Islet of Langerhans (tissue), 1 donor: ENCODE data around the gene TMED10.

ENCODE experiments used
- FAIRE-seq: peaks from one replicate; lab custom pipeline; 2011; peaks lifted over from hg19 to GRCh38; lab: Jason Lieb, UNC

The TMED10 gene

DNA sequence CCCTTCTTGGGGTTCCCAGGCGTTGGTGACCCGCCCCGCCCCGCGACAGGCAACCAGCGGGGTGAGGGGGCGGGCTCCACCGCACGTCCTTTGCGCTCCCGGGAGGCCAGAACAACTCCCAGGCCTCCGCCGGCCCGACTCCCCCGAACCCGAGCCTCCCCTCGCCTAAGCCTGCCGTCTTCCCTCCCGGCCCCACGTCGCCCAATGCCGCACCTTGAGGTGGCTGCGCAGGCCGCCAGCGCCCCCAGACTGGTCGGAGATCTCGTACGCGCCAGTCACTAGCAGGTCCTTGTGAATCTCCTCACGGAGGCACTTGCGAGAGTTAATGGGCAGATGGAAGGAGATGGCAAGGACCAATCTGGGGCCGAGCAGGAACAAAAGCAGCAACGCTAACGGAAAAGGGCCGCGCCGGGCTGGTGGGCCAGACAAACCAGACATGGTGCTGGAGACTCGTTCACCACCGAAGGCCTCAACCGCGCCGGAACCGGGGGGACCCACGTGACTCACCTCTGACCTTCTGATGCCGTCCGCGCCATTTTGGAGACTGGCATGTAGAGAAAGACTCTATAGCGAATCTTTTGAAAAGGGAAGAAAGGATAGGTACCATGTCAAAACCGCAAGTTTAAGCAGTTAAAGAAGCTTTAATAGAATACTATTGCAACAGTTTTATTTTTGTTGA, at the start of gene TMED10:
TSS of gene TMED10 (minus strand) at position 471 of the 679 bp plus-strand sequence. CDS start at position 438, 33 bp downstream.
- FAIRE-seq, result no peak

- no peak for FAIRE-seq
Observed at GRCh38 chr14:75224561-75224960, 48.1 kb upstream of the TMED10 start.

DNA sequence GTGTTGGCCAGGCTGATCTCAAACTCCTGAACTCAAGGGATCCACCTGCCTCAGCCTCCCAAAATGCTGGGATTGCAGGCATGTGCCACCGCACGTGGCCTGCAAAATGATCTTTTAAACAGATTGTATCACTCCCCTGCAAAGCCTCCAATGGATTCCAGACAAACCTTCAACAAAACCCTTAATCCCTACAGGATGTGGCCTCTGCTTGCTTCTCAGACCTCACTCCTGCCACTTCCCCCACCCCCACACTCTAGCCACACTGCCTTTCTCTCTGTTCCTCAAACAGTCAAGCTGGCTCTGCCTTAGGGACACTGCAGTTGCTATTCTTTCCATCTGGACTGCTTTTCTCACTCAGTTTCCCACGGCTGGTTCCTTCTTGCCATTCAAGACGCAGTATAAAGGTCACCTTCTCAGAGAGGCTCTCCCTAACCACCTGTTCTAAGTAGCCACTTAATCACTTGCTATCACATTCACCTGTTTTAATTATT, 47.3 kb upstream of the TMED10 start:
- no peak for FAIRE-seq

DNA sequence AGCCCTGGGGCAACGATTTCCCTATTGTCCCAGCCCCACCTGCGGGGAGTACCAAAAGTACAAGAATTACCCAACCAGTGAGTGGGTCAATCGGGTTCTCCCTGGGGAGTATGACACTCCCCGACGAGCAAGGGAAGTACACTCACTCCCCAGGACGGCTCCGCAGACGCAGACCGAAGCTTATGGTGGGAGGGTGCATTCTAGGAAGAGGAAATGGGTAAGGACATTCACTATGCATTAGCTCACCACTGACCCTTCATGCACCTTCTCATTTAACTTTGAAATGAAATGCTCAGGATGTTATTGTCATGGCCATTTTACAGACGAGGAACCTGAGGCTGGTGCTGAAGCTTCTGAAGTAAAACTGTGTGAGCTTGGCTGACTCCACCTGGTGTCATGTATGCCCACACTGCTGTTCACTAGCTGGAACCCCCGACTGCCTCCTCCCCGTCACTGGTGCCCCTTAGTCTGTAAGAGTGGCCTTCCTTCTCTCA, 45.8 kb upstream of the TMED10 start:
- no peak for FAIRE-seq

DNA sequence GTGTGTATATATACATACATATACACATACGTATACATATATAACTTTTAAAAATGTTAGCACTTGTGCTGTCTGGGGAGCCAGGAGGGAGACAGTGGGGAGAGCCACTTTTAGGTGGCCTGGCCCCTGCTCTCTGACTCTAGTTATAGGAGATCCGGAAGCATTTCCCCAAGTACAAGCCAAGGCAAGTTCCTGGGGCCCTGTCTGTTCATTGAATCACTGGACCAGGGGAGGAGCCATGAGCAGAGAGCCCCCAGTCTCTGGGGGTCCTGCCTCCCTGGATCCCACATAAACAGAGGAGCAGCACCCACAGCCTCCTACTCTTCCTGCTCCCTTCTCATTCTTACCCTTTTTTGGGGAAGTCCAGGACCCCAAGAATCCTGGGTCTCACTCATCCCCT, 45.4 kb upstream of the TMED10 start:
- FAIRE-seq, result no peak

GRCh38 chr14:75220156-75220555, 43.7 kb upstream of the TMED10 start:
- no peak for FAIRE-seq

- no peak for FAIRE-seq
Observed at GRCh38 chr14:75217508-75218206, 41.2 kb upstream of the TMED10 start.

DNA sequence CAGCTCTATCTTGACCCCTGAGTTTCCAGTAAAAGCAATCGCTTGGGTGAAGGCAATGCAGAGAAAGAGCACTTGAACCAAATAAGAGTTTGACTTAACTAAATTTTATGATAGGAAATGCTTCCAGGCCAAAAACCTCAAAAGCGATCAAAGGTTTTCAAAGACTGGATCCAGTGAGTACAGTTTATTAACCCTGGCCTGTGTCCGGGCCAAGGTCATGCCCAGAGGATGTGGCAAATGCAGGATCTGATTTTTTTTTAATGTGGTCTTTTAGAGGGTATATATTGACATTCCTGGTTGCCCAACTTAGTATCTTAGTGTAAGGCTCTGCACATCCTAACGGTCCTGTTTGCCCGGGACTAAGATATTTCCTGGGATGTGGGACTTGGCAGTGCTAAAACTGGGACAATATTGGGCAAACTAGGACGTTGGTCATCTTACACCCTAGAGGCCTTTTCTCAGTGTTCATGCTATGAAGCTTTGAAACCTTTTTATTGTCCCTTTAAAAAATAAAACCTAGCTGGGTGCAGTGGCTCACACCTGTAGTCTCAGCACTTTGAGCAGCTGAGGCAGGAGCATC, 40.1 kb upstream of the TMED10 start:
- FAIRE-seq, result no peak

DNA sequence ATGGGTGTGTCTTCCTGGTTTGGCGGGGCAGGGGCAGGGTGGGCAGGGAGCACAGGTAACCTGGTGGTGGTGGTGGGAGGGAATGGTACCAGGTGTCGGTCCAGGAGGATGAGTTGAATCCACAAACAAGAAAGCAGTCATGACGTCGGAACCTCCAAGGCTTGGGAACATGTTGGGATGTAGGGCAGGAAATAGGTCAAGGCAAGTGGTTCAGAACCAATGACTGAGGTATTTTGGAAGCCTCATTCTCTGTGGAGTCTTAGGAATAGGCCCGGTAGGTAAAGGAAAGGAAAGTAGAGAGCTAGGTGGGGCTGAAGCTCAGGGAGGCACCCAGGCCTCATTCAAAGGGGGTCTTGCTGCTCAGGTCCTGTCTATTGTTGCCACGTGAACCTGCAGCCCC, 39.1 kb upstream of the TMED10 start:
- no peak for FAIRE-seq

DNA sequence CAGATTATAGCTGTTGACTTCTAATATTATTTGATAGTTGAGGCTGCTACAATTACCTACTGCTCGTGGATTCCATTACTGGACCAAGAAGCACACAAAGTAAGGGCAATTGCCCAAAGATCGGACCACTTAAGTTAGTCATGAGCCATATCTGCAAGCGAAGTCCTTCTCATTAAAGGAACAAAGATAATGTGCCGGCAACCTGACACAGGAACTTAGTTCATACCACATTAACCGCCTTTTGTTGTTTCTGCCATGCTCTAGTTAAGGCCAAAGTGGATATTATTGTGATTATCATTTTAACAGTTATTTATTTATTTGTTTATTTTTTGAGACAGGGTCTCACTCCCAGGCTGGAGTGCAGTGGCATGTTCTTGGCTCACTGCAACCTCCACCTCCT, 38.1 kb upstream of the TMED10 start:
- FAIRE-seq, result no peak

DNA sequence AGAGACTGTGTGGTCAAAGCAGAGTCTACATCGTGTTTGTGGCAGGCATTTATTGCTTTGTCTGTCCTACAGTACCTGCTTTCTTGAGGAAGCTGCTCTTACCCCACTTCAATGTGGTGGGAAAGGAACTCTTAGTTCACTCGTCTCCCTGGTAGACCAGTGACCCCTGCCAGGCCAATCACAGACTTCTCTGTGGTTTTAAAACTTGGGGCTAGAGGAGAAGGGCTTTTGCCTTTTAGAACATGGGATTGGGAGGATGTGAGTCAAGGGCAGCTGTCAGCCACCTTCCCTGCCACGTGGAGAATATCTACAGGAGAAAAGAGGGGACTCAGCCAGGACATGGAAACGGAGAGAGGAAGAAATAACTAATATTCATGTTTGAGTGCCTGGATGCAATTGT, 36.8 kb upstream of the TMED10 start:
- no peak for FAIRE-seq

DNA sequence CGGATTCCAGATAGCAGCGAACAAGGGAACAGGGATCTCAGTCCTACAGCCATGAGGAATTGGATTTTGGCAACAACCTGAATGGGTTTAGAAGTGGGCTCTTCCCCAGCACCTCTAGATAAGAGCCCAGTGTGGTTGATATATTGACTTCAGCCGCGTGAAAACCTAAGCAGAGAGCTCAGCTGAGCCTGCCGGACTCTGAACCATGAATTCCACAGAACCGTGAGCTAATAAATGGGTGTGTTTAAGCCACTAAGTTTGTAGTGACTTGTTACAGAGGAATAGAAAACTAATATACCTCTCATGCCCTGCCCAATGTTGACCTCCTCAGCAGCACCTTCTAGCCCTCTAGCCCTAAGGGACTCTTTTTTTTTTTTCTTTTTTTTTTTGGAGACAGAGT, 32.4 kb upstream of the TMED10 start:
- no peak for FAIRE-seq

- no peak for FAIRE-seq
Observed at GRCh38 chr14:75206190-75206589, 29.8 kb upstream of the TMED10 start.

GRCh38 chr14:75205591-75205990, 29.2 kb upstream of the TMED10 start:
- no peak for FAIRE-seq

- no peak for FAIRE-seq
Observed at GRCh38 chr14:75204116-75204515, 27.7 kb upstream of the TMED10 start.

DNA sequence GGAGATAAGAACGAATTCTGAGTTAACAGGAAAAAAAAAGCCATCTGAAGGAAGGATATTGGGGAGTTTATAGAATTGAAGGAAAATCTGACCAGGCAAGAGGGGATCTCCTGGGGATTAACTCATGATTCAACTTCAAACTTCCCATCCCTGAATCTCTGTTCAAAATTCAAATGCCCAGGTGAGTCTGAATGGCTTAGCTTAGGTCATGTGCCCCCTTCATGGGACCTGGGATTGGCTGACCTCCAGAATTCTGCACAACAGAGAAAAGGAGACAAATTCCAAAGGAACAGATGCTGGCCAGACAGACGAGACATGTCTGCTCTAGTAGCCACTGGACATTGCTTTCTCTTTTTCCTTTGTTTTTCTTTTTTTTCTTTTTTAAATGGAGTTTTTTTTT, 26.2 kb upstream of the TMED10 start:
- FAIRE-seq, result no peak

DNA sequence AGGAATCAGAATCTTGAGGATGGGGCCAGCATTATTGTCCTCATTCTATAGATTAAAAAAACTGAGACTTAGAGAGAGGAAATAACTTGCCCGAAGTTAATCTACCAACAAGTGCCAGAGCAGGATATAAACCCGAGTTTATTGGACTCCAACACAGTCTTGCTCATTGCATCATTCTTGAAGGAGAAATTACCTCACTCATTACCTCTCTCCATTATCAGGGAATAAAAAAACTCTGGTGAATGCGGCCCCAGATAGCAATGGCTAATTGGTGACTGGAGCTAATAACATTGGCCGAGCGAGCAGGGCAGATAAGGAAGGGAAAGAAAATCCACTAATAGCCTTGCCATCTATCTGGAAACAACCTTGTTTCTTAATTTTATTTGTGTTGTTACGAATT, 24.7 kb upstream of the TMED10 start:
- no peak for FAIRE-seq

- FAIRE-seq, result no peak
Observed at GRCh38 chr14:75200451-75200850, 24.0 kb upstream of the TMED10 start.

DNA sequence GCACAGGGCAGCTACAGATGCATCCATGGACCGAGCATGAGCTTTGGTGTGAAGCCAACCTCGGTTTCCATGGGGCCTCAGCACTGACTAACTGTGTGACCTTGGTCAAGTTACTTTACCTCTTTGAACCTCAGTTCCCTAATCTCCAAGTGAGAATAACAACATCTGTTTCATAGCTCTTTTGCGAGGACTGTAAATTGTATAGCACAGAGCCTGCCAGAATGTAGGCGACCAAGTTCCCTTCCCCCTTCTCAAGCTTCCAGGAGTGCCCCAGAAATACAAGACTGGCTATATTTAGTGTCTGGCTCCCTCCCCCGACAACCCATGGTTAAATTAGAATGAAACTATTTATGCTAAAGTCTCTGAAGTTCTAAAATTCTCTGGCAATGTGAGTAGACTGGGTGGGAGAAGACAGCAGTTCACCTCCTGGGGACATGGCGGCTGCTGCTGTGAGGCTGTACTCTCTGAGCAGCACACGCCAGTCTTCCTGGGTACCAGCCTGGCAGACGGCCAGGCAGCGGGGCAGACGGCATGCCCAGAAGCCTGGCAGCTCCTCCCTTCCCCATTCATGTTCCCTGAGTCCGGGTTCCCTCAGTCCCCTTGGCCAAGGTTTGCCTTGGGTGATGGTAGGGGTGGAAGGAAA, 22.0 kb upstream of the TMED10 start:
- FAIRE-seq, result no peak

- FAIRE-seq, result no peak
Observed at GRCh38 chr14:75197338-75197737, 20.9 kb upstream of the TMED10 start.

DNA sequence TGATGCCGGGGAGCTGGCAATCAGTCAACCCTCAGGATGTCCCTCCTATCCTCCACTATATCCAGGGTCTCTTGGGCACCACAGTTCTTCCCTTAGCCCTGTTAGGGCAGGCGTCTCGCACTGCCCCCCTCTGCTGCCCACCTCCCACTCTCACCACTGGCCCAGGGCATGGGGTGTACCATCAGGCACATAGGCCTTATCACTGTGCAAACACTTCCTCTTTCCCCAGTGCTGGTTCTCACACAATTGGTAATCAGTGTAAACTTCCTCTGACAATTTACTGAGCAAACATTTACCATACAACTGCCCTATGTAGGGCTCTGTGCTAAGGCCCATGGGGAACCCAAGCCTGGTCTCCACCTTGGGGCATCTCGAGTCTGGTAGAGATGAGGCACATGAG, 20.1 kb upstream of the TMED10 start:
- FAIRE-seq, result no peak

- FAIRE-seq, result no peak
Observed at GRCh38 chr14:75196064-75196463, 19.7 kb upstream of the TMED10 start.

DNA sequence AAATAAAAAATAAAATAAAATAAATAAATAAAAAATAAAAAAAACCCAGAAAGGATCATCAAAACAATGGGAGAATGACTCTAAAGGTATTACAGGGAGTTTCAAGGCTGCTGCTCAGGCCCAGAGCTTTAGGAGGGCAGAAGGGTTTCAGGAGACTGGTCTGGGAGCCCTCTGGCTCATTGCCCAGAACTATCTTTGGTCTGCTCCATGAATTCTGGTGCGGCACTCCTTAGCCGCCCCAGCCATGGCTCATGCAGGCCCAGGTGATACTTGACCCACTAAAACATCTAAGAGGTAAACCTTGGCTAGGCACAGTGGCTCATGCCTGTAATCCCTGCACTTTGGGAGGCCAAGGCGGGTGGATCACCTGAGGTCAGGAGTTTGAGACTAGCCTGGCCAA, 14.7 kb upstream of the TMED10 start:
- FAIRE-seq, result no peak
